Neural progenitor cell (in vitro differentiated cells): ENCODE measurements around the gene TNIP2. TPM values are rescaled to one million over a fixed set of nuclear protein-coding genes. Genes with fewer than 3 reads are reported as not detected.
A peak's percentile ranks its signal among the peaks of the same experiment; 100 is the strongest.

Experiments
- DNase-seq: peaks from one replicate; pipeline ENCODE4 v3.0.0-alpha.2; 2016; ENCODE audit warnings: low spot score
- H2AFZ ChIP-seq: fragments of 200-600 bp; sonication (generic); replicated peaks from 2 replicates; pipeline ENCODE4 v1.6.1; 2016; ENCODE audit warnings: antibody characterized with exemption
- H3F3A ChIP-seq: fragments of 200-600 bp; sonication (generic); 2 replicates; pipeline ENCODE4 v1.6.1; 2016; ENCODE audit warnings: antibody characterized with exemption, low read depth
- H3K27ac ChIP-seq: fragments of 200-600 bp; sonication (generic); 2 replicates; pipeline ENCODE4 v1.5.1; 2016; ENCODE audit warnings: mild to moderate bottlenecking
- H3K27me3 ChIP-seq: fragments of 200-600 bp; sonication (generic); 2 replicates; pipeline ENCODE4 v1.6.1; 2016; ENCODE audit warnings: mild to moderate bottlenecking, moderate library complexity
- H3K36me3 ChIP-seq: fragments of 200-600 bp; sonication (generic); 2 replicates; pipeline ENCODE4 v1.5.1; 2016
- H3K4me1 ChIP-seq: fragments of 200-600 bp; sonication (generic); 2 replicates; pipeline ENCODE4 v1.6.1; 2016; ENCODE audit warnings: mixed run types
- H3K4me2 ChIP-seq: fragments of 200-600 bp; sonication (generic); 2 replicates; pipeline ENCODE4 v1.6.1; 2016
- H3K4me3 ChIP-seq: fragments of 200-600 bp; sonication (generic); 2 replicates; pipeline ENCODE4 v1.5.1; 2016
- H3K79me2 ChIP-seq: fragments of 200-600 bp; sonication (generic); 2 replicates; pipeline ENCODE4 v1.6.1; 2016; ENCODE audit warnings: low read depth
- H3K9ac ChIP-seq: fragments of 200-600 bp; sonication (generic); 2 replicates; pipeline ENCODE4 v1.6.1; 2016
- H3K9me3 ChIP-seq: fragments of 200-600 bp; sonication (generic); 2 replicates; pipeline ENCODE4 v1.5.1; 2016; ENCODE audit warnings: low read depth
- H4K20me1 ChIP-seq: fragments of 200-600 bp; sonication (generic); 2 replicates; pipeline ENCODE4 v1.6.1; 2016; ENCODE audit warnings: low read depth
- H3K27ac Mint-ChIP-seq: 3 replicates; pipeline ENCODE4 v1.8.0; 2021; ENCODE audit warnings: mixed read lengths
- H3K27me3 Mint-ChIP-seq: 2 replicates; pipeline ENCODE4 v1.8.0; 2022; ENCODE audit warnings: low read depth, mild to moderate bottlenecking, inconsistent platforms, moderate library complexity, mixed read lengths; ENCODE audit not compliant: insufficient read depth
- H3K36me3 Mint-ChIP-seq: 3 replicates; pipeline ENCODE4 v1.8.0; 2021; ENCODE audit warnings: mixed read lengths
- H3K4me1 Mint-ChIP-seq: 3 replicates; pipeline ENCODE4 v1.8.0; 2021; ENCODE audit warnings: mixed read lengths
- H3K4me3 Mint-ChIP-seq: 3 replicates; pipeline ENCODE4 v1.8.0; 2021; ENCODE audit warnings: mild to moderate bottlenecking, moderate library complexity, mixed read lengths
- H3K9me3 Mint-ChIP-seq: 3 replicates; pipeline ENCODE4 v1.8.0; 2020; ENCODE audit warnings: mixed read lengths
- EZH2 ChIP-seq: fragments of 200-600 bp; sonication (generic); IDR thresholded peaks from 2 replicates; pipeline ENCODE4 v1.6.1; 2017; ENCODE audit warnings: antibody characterized with exemption, mild to moderate bottlenecking, moderate library complexity
- EZH2phosphoT487 ChIP-seq: fragments of 200-600 bp; sonication (generic); IDR thresholded peaks from 2 replicates; pipeline ENCODE4 v1.6.1; 2017; ENCODE audit warnings: antibody characterized with exemption
- total RNA-seq: library from RNA; depleted of rRNA; stranded (reverse); fragments of >200 nt; gene quantifications from 2 replicates; pipeline ENCODE4 v1.2.3, GENCODE V29; 2015; ENCODE audit warnings: low replicate concordance
- TF ChIP-seq, protein P1 (sequence below): fragments of 200-600 bp; sonication (generic); IDR thresholded peaks from 2 replicates; pipeline ENCODE4 v1.5.1; 2017; ENCODE audit warnings: antibody characterized with exemption, mild to moderate bottlenecking

Gene TNIP2
- total RNA-seq, 1 donor from 2014 or later, result 24.5 TPM

DNA sequence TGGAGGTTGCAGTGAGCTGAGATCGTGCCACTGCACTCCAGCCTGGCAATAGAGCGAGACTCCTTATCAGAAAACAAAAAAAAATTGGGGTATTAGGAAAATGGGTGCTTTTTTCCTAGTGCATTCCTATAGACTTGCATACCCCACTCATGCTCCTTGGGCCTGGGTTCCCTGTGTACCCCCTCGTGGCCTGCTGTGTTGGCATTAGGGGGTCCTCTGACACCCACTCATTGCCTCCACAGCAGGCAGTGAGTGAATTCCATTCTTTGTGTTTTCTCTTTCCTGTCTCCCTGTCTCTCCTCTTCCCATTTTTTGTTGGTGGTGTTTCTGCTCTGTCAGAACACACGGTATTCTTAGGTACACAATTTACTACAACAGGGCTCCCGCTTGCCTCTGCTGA lies 42.8 kb downstream of the TNIP2 start:
- Histone ChIP-seq H3K4me2 (no peak overlapping the region), H3K9me3 (no peaks in the 10 kb centered on the region), H4K20me1 (no peaks in the 10 kb centered on the region), H3K27me3 (no peaks in the 10 kb centered on the region), H3K36me3 (no peaks in the 10 kb centered on the region), H3K79me2 (peaks cover 20% of the 10 kb centered on the region), H3K4me3 (no peak overlapping the region), H3K9ac (no peak overlapping the region), H3K27ac (no peak overlapping the region), H3K4me1 (no peaks in the 10 kb centered on the region), H2AFZ (no peak overlapping the region), H3F3A (no peaks in the 10 kb centered on the region)
- peaks cover 38% of the 10 kb centered on the region for H3K36me3 Mint-ChIP-seq
- TF ChIP-seq EZH2phosphoT487, result no peak
- no peak for TF ChIP-seq EZH2
- TF ChIP-seq, protein P1, sequence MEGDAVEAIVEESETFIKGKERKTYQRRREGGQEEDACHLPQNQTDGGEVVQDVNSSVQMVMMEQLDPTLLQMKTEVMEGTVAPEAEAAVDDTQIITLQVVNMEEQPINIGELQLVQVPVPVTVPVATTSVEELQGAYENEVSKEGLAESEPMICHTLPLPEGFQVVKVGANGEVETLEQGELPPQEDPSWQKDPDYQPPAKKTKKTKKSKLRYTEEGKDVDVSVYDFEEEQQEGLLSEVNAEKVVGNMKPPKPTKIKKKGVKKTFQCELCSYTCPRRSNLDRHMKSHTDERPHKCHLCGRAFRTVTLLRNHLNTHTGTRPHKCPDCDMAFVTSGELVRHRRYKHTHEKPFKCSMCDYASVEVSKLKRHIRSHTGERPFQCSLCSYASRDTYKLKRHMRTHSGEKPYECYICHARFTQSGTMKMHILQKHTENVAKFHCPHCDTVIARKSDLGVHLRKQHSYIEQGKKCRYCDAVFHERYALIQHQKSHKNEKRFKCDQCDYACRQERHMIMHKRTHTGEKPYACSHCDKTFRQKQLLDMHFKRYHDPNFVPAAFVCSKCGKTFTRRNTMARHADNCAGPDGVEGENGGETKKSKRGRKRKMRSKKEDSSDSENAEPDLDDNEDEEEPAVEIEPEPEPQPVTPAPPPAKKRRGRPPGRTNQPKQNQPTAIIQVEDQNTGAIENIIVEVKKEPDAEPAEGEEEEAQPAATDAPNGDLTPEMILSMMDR, result no peak
- no peaks in the 10 kb centered on the region for H3K4me1 Mint-ChIP-seq
- H3K9me3 Mint-ChIP-seq, result no peaks in the 10 kb centered on the region
- H3K27me3 Mint-ChIP-seq, result no peaks in the 10 kb centered on the region
- H3K4me3 Mint-ChIP-seq, result no peak overlapping the region
- no peak for DNase-seq
- H3K27ac Mint-ChIP-seq, result no peak overlapping the region

GRCh38 chr4:2712261-2712842 lies 43.8 kb downstream of the TNIP2 start:
- TF ChIP-seq, protein P1, result peak; percentile 38
- TF ChIP-seq EZH2phosphoT487, result no peak
- no peak for TF ChIP-seq EZH2
- DNase-seq, result peak; percentile 33
- Histone ChIP-seq H3K4me2 (no peak overlapping the region), H3K4me3 (no peak overlapping the region), H3F3A (no peaks in the 10 kb centered on the region), H3K36me3 (no peaks in the 10 kb centered on the region), H4K20me1 (no peaks in the 10 kb centered on the region), H3K79me2 (peaks cover 24% of the 10 kb centered on the region), H2AFZ (no peak overlapping the region), H3K4me1 (no peaks in the 10 kb centered on the region), H3K27me3 (no peaks in the 10 kb centered on the region), H3K9me3 (no peaks in the 10 kb centered on the region), H3K27ac (no peak overlapping the region), H3K9ac (no peak overlapping the region)
- H3K4me1 Mint-ChIP-seq, result no peaks in the 10 kb centered on the region
- no peaks in the 10 kb centered on the region for H3K9me3 Mint-ChIP-seq
- H3K27me3 Mint-ChIP-seq, result no peaks in the 10 kb centered on the region
- no peak overlapping the region for H3K27ac Mint-ChIP-seq
- H3K36me3 Mint-ChIP-seq, result peaks cover 37% of the 10 kb centered on the region
- H3K4me3 Mint-ChIP-seq, result no peak overlapping the region

DNA sequence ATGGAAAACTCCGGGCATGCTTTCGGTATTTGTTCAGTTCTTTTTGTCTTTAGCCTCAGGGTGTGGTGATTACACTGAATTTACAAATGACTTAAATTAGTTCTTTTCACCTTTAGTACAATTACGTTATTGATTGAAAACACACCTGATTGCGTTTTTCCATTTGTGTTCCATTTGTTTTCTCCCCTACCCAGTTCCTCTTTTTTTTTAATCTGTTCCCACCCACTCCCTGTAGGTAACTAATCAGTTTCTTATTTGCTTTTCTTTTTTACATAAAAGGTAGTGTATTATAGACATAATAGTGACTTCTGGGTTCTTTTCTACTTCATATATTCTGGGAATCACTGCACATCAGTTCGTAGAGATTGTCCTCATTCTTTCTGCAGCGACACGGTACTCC lies 53.4 kb downstream of the TNIP2 start:
- Histone ChIP-seq H3K27me3 (no peaks in the 10 kb centered on the region), H3K9me3 (no peaks in the 10 kb centered on the region), H3K79me2 (peaks cover 3% of the 10 kb centered on the region), H3F3A (no peaks in the 10 kb centered on the region), H3K9ac (no peak overlapping the region), H3K4me1 (no peaks in the 10 kb centered on the region), H3K4me2 (no peak overlapping the region), H3K27ac (no peak overlapping the region), H3K36me3 (peaks cover 16% of the 10 kb centered on the region), H3K4me3 (no peak overlapping the region), H2AFZ (no peak overlapping the region), H4K20me1 (no peaks in the 10 kb centered on the region)
- Mint-ChIP-seq H3K9me3 (no peaks in the 10 kb centered on the region), H3K27me3 (no peaks in the 10 kb centered on the region), H3K4me1 (no peaks in the 10 kb centered on the region), H3K4me3 (no peak overlapping the region), H3K27ac (no peak overlapping the region), H3K36me3 (peaks cover 29% of the 10 kb centered on the region)
- no peak for DNase-seq
- TF ChIP-seq, protein P1, result no peak
- TF ChIP-seq EZH2, result no peak
- no peak for TF ChIP-seq EZH2phosphoT487
